Mesenchymal stem cell (in vitro differentiated cells and primary cell): ENCODE data around the gene SAFB. TPM values are rescaled to one million over a fixed set of nuclear protein-coding genes. Genes with fewer than 3 reads are reported as not detected.

Experiments
- DNase-seq: peaks from one replicate; pipeline ENCODE4 v3.0.0-alpha.2; 2013
- H2AFZ ChIP-seq: one replicate; pipeline ENCODE4 v1.6.1; 2013; ENCODE audit warnings: low read depth, mild to moderate bottlenecking, control low read depth, inconsistent platforms, low read length, moderate library complexity
- H2AK5ac ChIP-seq: 2 replicates; pipeline ENCODE4 v1.6.1; 2013; ENCODE audit warnings: low read length, moderate library complexity, mild to moderate bottlenecking, inconsistent platforms; ENCODE audit not compliant: severe bottlenecking
- H2BK120ac ChIP-seq: one replicate; pipeline ENCODE4 v1.6.1; 2013; ENCODE audit warnings: low read depth, mild to moderate bottlenecking, inconsistent platforms, low read length, moderate library complexity
- H2BK12ac ChIP-seq, 2 experiments: one replicate each; pipeline ENCODE4 v1.6.1; 2013; ENCODE audit warnings: inconsistent platforms in 2 of 2, low read length in 2 of 2, mild to moderate bottlenecking in 2 of 2, moderate library complexity in 2 of 2, control low read depth in 1 of 2
- H2BK15ac ChIP-seq: one replicate; pipeline ENCODE4 v1.6.1; 2013; ENCODE audit warnings: mild to moderate bottlenecking, low read depth, inconsistent platforms; ENCODE audit not compliant: poor library complexity, severe bottlenecking
- H2BK5ac ChIP-seq: 2 replicates; pipeline ENCODE4 v1.6.1; 2013; ENCODE audit warnings: low read depth, mild to moderate bottlenecking, low read length, control low read depth, inconsistent platforms; ENCODE audit not compliant: poor library complexity, severe bottlenecking
- H3K14ac ChIP-seq, 2 experiments: one replicate each; pipeline ENCODE4 v1.6.1; 2013; ENCODE audit warnings: inconsistent platforms in 2 of 2, low read length in 2 of 2, control low read depth in 1 of 2, mild to moderate bottlenecking in 1 of 2, moderate library complexity in 1 of 2
- H3K18ac ChIP-seq, 2 experiments: one replicate each; pipeline ENCODE4 v1.6.1; 2013; ENCODE audit warnings: inconsistent platforms in 2 of 2, low read length in 2 of 2, control low read depth in 1 of 2, low read depth in 1 of 2, mild to moderate bottlenecking in 1 of 2
- H3K23ac ChIP-seq, 2 experiments: one replicate each; pipeline ENCODE4 v1.6.1; 2013; ENCODE audit warnings: inconsistent platforms in 2 of 2, low read length in 2 of 2, mild to moderate bottlenecking in 2 of 2, moderate library complexity in 2 of 2, control low read depth in 1 of 2
- H3K27ac ChIP-seq: 2 replicates; pipeline ENCODE4 v1.5.1; 2013; ENCODE audit warnings: mild to moderate bottlenecking, moderate library complexity, low read length, control low read depth, inconsistent platforms; ENCODE audit not compliant: poor library complexity, severe bottlenecking
- H3K27me3 ChIP-seq, 2 experiments: 2 replicates each; pipeline versions ENCODE4 v1.6.1 to v1.7.0; 2013; ENCODE audit warnings: low read length in 2 of 2, mild to moderate bottlenecking in 2 of 2, moderate library complexity in 2 of 2, control low read depth in 1 of 2, inconsistent platforms in 1 of 2; ENCODE audit not compliant: control insufficient read depth in 1 of 2, insufficient read depth in 1 of 2
- H3K36me3 ChIP-seq, 2 experiments: 2 replicates each; pipeline versions ENCODE4 v1.6.1 to v1.7.0; 2013; ENCODE audit warnings: low read length in 2 of 2, control low read depth in 1 of 2, inconsistent platforms in 1 of 2, low read depth in 1 of 2, mild to moderate bottlenecking in 1 of 2; ENCODE audit not compliant: insufficient read depth in 2 of 2, control insufficient read depth in 1 of 2
- H3K4ac ChIP-seq, 2 experiments: one replicate each; pipeline ENCODE4 v1.6.1; 2013; ENCODE audit warnings: inconsistent platforms in 2 of 2, low read length in 2 of 2, mild to moderate bottlenecking in 2 of 2, moderate library complexity in 2 of 2, control low read depth in 1 of 2, low read depth in 1 of 2
- H3K4me1 ChIP-seq: 2 replicates; pipeline ENCODE4 v1.6.1; 2013; ENCODE audit warnings: low read depth, low read length, control low read depth; ENCODE audit not compliant: control insufficient read depth, insufficient read depth
- H3K4me2 ChIP-seq: 2 replicates; pipeline ENCODE4 v1.6.1; 2013; ENCODE audit warnings: low read length, mild to moderate bottlenecking, inconsistent platforms; ENCODE audit not compliant: poor library complexity, severe bottlenecking
- H3K4me3 ChIP-seq, 2 experiments: 2 replicates each; pipeline versions ENCODE4 v1.5.1 to v1.7.0; 2013; ENCODE audit warnings: low read length in 2 of 2, mild to moderate bottlenecking in 2 of 2, control low read depth in 1 of 2, low read depth in 1 of 2; ENCODE audit not compliant: insufficient read depth in 1 of 2
- H3K79me1 ChIP-seq: replicated peaks from 2 replicates; pipeline ENCODE4 v1.6.1; 2013; ENCODE audit warnings: mild to moderate bottlenecking, control low read depth, low read length, inconsistent platforms; ENCODE audit not compliant: poor library complexity, severe bottlenecking
- H3K9ac ChIP-seq: 2 replicates; pipeline ENCODE4 v1.7.0; 2013; ENCODE audit warnings: mild to moderate bottlenecking, low read length, moderate library complexity
- H3K9me3 ChIP-seq: 2 replicates; pipeline ENCODE4 v1.7.0; 2013; ENCODE audit warnings: mild to moderate bottlenecking, low read length; ENCODE audit not compliant: control insufficient read depth
- H4K8ac ChIP-seq: one replicate; pipeline ENCODE4 v1.6.1; 2013; ENCODE audit warnings: inconsistent platforms, mild to moderate bottlenecking, low read length, moderate library complexity
- H4K91ac ChIP-seq: one replicate; pipeline ENCODE4 v1.6.1; 2013; ENCODE audit warnings: mild to moderate bottlenecking, low read length, inconsistent platforms
- WGBS: methylation state at CpG from one replicate; pipeline ENCODE4 v1.1.7; 2013; ENCODE audit warnings: mixed read lengths; 5-methylcytosine and 5-hydroxymethylcytosine counted together
- small RNA-seq: library from polyadenylated mRNA; stranded (forward); fragments of <200 nt; extraction: miRNeasy Mini kit (QIAGEN cat#:217004); gene quantifications from one replicate; pipeline ENCODE3, GENCODE V24; 2013; ENCODE audit warnings: low read depth

Gene SAFB

GRCh38 chr19:5714816-5715215, 91.9 kb downstream of the SAFB start:
- WGBS: 97% methylated on average over 10 of the region's 10 CpGs
- Histone ChIP-seq H2AFZ (no peak overlapping the region), H3K23ac (no peak overlapping the region), H2AK5ac (no peak overlapping the region), H3K4me2 (no peak overlapping the region), H3K79me1 (peaks cover 34% of the 10 kb centered on the region), H2BK120ac (no peak overlapping the region), H3K4ac (no peak overlapping the region), H3K18ac (no peak overlapping the region), H3K9me3 (no peaks in the 10 kb centered on the region), H2BK5ac (no peak overlapping the region), H3K27ac (no peak overlapping the region), H3K4me1 (peaks cover 11% of the 10 kb centered on the region), H3K27me3 (no peaks in the 10 kb centered on the region), H2BK12ac (no peak overlapping the region), H3K14ac (no peak overlapping the region), H4K91ac (no peak overlapping the region), H2BK15ac (no peak overlapping the region), H3K4me3 (no peak overlapping the region), H3K36me3 (peaks cover 48% of the 10 kb centered on the region in 2 experiments), H3K9ac (no peak overlapping the region), H4K8ac (no peak overlapping the region)
- DNase-seq: no peak

GRCh38 chr19:5717215-5717935, 94.5 kb downstream of the SAFB start:
- no peak overlapping the region for H2AK5ac ChIP-seq

More at GRCh38 chr19:5717215-5717935, 94.5 kb downstream of the SAFB start:
- Histone ChIP-seq H3K4me3 (no peak overlapping the region), H3K79me1 (peaks cover 15% of the 10 kb centered on the region), H2BK15ac (no peak overlapping the region), H2BK12ac (peak overlapping the region in 1 of 2 experiments; percentile 47), H3K9me3 (no peaks in the 10 kb centered on the region), H2AFZ (no peak overlapping the region), H3K14ac (no peak overlapping the region), H2BK120ac (no peak overlapping the region), H4K91ac (no peak overlapping the region), H3K23ac (no peak overlapping the region), H3K27ac (no peak overlapping the region), H3K18ac (peak overlapping the region in 1 of 2 experiments; percentile 38), H3K9ac (peak overlapping the region; percentile 100), H2BK5ac (no peak overlapping the region), H3K36me3 (peaks cover 23 to 28% of the 10 kb centered on the region in 2 experiments), H3K4ac (no peak overlapping the region), H3K4me2 (no peak overlapping the region), H3K27me3 (no peaks in the 10 kb centered on the region), H3K4me1 (peaks cover 14% of the 10 kb centered on the region), H4K8ac (no peak overlapping the region)
- WGBS: 98% methylated on average over 8 of the region's 8 CpGs
- no peak for DNase-seq

Small RNA genes lying within 50 kb of the gene (small RNA-seq; reads per million reads assigned to genes)
- not detected for gene SNRPEP4
